Stimulated activated CD4-positive, alpha-beta T cell treated with anti-CD3 and anti-CD28 coated beads, Interleukin-12 subunit alpha, Interleukin-12 subunit beta, amount 100 ng/mL, for 4 hours (primary cell): ENCODE data around the gene ST3GAL3.

Experiments used
- DNase-seq: peaks from one replicate; pipeline ENCODE4 v3.0.0-alpha.2; 2020

ST3GAL3 gene

GRCh38 chr1:43854473-43854872, 147.1 kb downstream of the ST3GAL3 start:
- DNase-seq: no peak

GRCh38 chr1:43856188-43856587, 148.9 kb downstream of the ST3GAL3 start:
- DNase-seq: no peak

GRCh38 chr1:43857163-43857562, 149.8 kb downstream of the ST3GAL3 start:
- no peak for DNase-seq

- DNase-seq: no peak
Measured at GRCh38 chr1:43858324-43858723, 151.0 kb downstream of the ST3GAL3 start.

GRCh38 chr1:43861337-43861736, 154.0 kb downstream of the ST3GAL3 start:
- no peak for DNase-seq

- no peak for DNase-seq
Measured at GRCh38 chr1:43861988-43862735, 154.8 kb downstream of the ST3GAL3 start.

DNA sequence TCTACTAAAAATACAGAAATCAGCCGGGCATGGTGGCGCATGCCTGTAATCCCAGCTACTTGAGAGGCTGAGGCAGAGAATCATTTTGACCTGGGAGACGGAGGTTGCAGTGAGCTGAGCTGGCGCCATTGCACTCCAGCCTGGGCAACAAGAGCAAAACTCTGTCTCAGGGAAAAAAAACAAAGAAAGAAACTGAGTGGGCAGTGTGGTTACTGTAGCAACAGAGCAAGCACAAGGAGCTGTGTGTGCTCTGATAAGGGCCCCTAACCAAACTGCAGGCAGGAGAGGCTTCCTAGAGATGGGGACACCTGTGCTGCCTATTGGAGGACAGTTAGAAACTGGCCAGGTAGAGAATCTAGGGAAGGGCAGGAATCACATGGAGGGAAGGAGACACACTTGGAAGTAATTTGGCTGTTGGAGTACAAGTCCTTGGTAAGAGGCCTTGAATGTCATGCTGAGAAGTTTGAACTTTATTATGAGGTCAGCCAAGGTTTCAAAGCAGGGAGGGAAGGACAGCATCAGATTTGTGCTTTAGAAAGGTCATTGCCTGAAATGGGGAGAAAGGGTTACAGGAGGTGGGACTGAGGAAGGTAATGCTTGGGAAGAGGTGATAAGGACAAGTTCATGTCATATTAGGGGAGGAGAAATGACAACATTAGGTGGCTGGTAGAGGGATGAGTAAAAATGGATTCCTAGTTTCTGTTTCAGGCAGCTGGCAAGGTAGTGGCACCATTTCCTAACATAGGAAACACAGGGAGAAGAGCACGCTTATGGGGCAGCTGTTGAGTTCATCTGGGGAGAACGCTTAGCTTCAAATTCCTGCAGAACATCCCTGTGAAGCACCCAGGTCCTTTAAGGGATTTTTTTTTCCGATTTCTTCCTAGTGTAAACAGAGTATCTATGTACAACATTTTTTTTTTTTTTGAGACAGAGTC, 157.0 kb downstream of the ST3GAL3 start:
- no peak for DNase-seq

DNA sequence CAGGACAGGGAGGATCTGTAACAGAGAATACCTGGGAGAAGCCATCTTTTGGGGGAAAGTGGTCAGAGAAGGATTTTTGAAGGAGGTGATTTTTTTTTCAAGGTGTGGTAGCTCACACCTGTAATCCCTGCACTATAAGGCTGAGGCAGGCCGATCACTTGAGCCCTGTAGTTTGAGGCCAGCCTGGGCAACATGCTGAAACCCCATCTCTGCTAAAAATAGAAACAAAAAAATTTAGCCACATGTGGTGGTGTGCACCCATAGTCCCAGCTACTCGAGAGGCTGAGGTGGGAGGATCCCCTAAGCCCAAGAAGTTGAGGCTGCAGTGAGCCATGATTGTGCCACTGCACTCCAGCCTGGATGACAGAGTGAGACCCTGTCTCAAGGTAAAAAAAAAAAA, 158.9 kb downstream of the ST3GAL3 start:
- DNase-seq: no peak

GRCh38 chr1:43867976-43868740, 160.8 kb downstream of the ST3GAL3 start:
- DNase-seq: no peak

- no peak for DNase-seq
Measured at GRCh38 chr1:43868741-43869067, 161.4 kb downstream of the ST3GAL3 start.

- no peak for DNase-seq
Measured at GRCh38 chr1:43870306-43870705, 163.0 kb downstream of the ST3GAL3 start.

DNA sequence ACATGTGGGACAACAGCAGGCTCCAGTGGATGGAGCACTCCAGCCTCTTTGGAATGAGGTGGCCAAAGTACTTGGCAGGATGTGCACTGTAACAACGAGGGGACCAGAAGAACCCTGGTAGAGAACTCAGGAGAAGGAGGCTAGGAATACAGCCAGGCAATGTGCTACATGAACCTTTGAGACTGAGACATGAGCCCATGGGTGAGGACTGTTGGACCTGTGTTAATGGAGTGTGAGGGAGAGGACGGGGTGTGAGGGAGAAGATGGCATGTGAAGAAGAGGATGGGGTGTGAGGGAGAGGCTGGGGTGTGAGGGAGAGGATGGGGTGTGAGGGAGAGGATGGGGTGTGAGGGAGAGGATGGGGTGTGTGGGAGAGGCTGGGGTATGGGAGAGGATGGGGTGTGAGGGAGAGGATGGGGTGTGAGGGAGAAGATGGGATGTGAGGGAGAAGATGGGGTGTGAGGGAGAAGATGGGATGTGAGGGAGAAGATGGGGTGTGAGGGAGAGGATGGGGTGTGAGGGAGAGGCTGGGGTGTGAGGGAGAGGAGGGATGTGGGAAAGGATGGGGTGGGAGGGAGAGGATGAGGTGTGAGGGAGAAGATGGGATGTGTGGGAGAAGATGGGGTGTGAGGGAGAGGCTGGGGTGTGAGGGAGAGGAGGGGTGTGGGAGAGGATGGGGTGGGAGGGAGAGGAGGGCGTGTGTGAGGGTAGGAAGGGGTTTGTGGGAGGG, 164.0 kb downstream of the ST3GAL3 start:
- DNase-seq: no peak

GRCh38 chr1:43872280-43872679, 164.9 kb downstream of the ST3GAL3 start:
- no peak for DNase-seq

GRCh38 chr1:43873851-43874250, 166.5 kb downstream of the ST3GAL3 start:
- DNase-seq: no peak

GRCh38 chr1:43874716-43875115, 167.4 kb downstream of the ST3GAL3 start:
- no peak for DNase-seq

DNA sequence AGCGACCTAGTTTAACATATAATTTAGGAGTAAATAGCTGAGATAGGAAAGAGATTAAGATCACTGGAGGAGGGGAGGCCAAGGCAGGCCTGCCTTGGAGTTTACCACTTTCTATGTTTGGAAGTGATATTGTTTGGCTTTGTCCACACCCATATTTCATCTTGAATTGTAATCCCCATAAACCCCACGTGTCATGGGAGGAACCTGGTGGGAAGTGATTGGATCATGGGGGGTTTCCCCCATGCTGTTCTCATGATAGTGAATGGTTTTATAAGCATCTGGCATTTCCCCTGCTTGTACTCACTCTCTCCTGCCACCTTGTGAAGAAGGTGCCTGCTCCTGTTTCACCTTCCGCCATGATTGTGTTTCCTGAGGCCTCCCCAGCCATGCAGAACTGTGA, 168.0 kb downstream of the ST3GAL3 start:
- DNase-seq: no peak

GRCh38 chr1:43877101-43877500, 169.8 kb downstream of the ST3GAL3 start:
- no peak for DNase-seq

DNA sequence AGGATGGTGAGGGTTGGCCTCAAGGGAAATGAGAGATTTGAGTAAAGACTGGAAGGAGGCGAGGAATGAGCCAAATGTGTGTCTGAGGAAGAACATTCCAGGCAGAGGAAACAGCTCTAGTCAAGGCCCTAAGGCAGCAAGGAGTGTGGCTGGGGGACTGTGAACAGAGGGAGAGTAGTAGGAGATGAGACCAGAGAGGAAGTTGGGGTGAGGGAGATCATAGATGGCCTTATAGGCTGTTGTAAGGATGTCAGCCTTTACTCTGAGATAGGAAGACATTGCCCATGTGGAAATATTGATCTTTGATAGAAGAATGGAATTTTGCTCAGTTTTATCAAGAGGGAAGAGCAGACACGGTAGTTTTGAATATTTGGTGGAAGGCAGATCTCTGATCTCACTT, 171.1 kb downstream of the ST3GAL3 start:
- no peak for DNase-seq

DNA sequence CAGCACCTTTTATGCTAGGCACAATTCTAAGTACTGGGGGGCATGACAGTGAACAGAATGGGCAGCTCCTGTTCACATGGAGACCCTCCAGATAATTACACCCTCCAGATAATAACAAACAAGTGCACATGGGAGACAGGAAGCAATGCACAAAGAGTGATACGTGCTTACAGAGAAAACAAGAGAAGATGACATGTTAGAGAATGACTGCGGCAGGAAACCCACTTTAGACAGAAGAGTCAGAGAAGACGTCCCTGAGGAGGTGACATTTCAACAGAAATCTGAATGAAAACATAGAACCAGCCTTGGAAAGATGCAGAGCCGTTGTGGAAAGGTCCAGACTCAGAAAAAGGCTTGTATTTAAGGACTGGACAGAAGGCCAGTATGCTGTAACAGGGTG, 171.5 kb downstream of the ST3GAL3 start:
- no peak for DNase-seq

DNA sequence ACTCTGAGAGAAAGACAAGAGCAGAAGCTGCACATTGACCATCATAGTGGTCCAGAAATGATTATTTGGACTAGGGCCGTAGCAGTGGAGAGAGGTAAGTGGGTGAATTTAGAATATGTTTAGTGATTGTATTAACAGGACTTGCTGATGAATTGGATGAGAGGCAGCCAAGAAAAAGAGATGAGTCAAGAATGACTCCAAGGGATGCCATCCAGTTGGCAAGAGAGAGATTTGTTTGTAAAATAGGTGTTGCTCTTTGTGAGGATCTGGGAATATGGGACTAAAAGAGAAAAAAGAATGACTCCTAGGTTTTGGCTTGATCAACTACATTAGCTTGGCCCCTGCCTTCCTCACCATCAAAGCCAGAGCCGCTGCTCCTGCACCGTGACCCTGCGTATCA, 172.1 kb downstream of the ST3GAL3 start:
- DNase-seq: no peak

GRCh38 chr1:43879996-43880395, 172.7 kb downstream of the ST3GAL3 start:
- no peak for DNase-seq

GRCh38 chr1:43880604-43881003, 173.3 kb downstream of the ST3GAL3 start:
- DNase-seq: no peak

- DNase-seq: no peak
Measured at GRCh38 chr1:43881415-43881814, 174.1 kb downstream of the ST3GAL3 start.
